Adrenal gland (tissue), 12 donors: ENCODE measurements around the gene RRM1. TPM values are rescaled to one million over a fixed set of nuclear protein-coding genes. Genes with fewer than 3 reads are reported as not detected.
"Not testable (repeated sequence)": the region's sequence is repeated elsewhere in the genome, so short reads cannot be mapped to it uniquely, and the experiment has no call there.

Source experiments
- DNase-seq, 7 donors: peaks; one replicate each; pipeline ENCODE4 v3.0.0-alpha.2; 2019 to 2020
- H3K27ac ChIP-seq, 5 donors: fragments of 200-600 bp; sonication (generic) in 4 of 5; 1 replicate in 3 of 5; 2 replicates in 2 of 5; pipeline versions ENCODE4 v1.5.1 to v1.8.0; 2016 to 2020; ENCODE audit warnings: mild to moderate bottlenecking in 1 of 5
- H3K27me3 ChIP-seq: fragments of 200-600 bp; 2 replicates; pipeline ENCODE4 v1.8.0; 2021
- H3K36me3 ChIP-seq, 2 donors: fragments of 200-600 bp; replicated peaks in 1 of 2; 1 replicate in 1 of 2; 2 replicates in 1 of 2; pipeline versions ENCODE4 v1.5.1 to v1.8.0; 2018 to 2022
- H3K4me1 ChIP-seq, 2 donors: fragments of 200-600 bp; replicated peaks in 1 of 2; 1 replicate in 1 of 2; 2 replicates in 1 of 2; pipeline versions ENCODE4 v1.5.1 to v1.8.0; 2018 to 2021
- H3K4me3 ChIP-seq, 4 donors: fragments of 200-600 bp; sonication (generic) in 3 of 4; one replicate each; pipeline ENCODE4 v1.5.1; 2016 to 2018
- H3K9me3 ChIP-seq, 3 donors: fragments of 200-600 bp; sonication (generic) in 1 of 3; replicated peaks in 1 of 3; 1 replicate in 2 of 3; 2 replicates in 1 of 3; pipeline versions ENCODE4 v1.5.1 to v1.8.0; 2016 to 2021
- CTCF ChIP-seq, 6 experiments: fragments of 450-650 bp in 4 of 6; fragments of 200-600 bp in 2 of 6; sonication (generic) in 1 of 6; IDR thresholded peaks; 1 replicate in 5 of 6; 2 replicates in 1 of 6; pipeline versions ENCODE4 v1.5.1 to v1.8.0; 2016 to 2021; ENCODE audit warnings: antibody characterized with exemption in 6 of 6, mild to moderate bottlenecking in 2 of 6, moderate library complexity in 1 of 6
- POLR2A ChIP-seq, 2 donors: fragments of 450-650 bp; IDR thresholded peaks; one replicate each; pipeline ENCODE4 v1.6.1; 2017; ENCODE audit warnings: antibody characterized with exemption in 2 of 2, mild to moderate bottlenecking in 2 of 2, moderate library complexity in 1 of 2
- WGBS, 4 donors: extraction: QIAGEN DNeasy Blood & Tissue Kit in 2 of 4; methylation state at CpG; one replicate each; pipeline versions ENCODE4 v1.1.5 to v1.1.7; 2013 to 2017; 5-methylcytosine and 5-hydroxymethylcytosine counted together
- intact Hi-C, 2 donors: fragments of 100-400 bp; cut with DNase I; formaldehyde crosslinking; loops; one replicate each; pipeline versions ENCODE4 v1.14.1 to v1.15.0; 2022 to 2023
- polyA plus RNA-seq, 3 donors: library from polyadenylated mRNA; stranded (reverse); fragments of 200-250 nt in 2 of 3; fragments of 350-450 nt in 1 of 3; fragmentation: Illumina TruSeq in 1 of 3; extraction: RNeasy Lipid Tissue Mini Kit (QIAGEN cat#74804) in 1 of 3; gene quantifications; one replicate each; pipeline ENCODE4 v1.2.3, GENCODE V29; 2013 to 2014
- total RNA-seq, 9 donors: library from RNA; depleted of rRNA in 4 of 9; stranded (reverse); fragments of >200 nt in 4 of 9; fragments of 120-200 nt in 1 of 9; fragmentation: NEBNext Ultra II Directional in 1 of 9; extraction: Animal tissue kit (Norgen Biotek cat#: 25700) in 1 of 9; gene quantifications; one replicate each; pipeline versions ENCODE4 v1.1.0 to v1.2.4, GENCODE V29; 2013 to 2023
- donor health status: healthy with polysubstance abuse.
- donor health status: Bipolar disorder and iron deficiency.
- donor health status: DM: yes; HTN: yes; CAD: no.
- donor health status: DM: no; HTN: no; CAD: no.
- donor health status: DM: no; HTN: no; CAD: no.
- donor health status: DM: yes; HTN: yes; CAD: no.

The RRM1 gene
- total and polyA plus RNA-seq, 12 donors = 7.2 to 99.3 (median 58.8) TPM

- Histone ChIP-seq H3K9me3 (no peaks in the 10 kb centered on the region), H3K4me1 (peaks cover 0 to 22% of the 10 kb centered on the region in 2 donors), H3K27ac (no peak overlapping the region), H3K27me3 (no peaks in the 10 kb centered on the region), H3K36me3 (no peaks in the 10 kb centered on the region), H3K4me3 (no peak overlapping the region)
- no peak for TF ChIP-seq POLR2A (IDR thresholded peaks at IDR 0.05)
- TF ChIP-seq CTCF (IDR thresholded peaks at IDR 0.05) = no peak
- intact Hi-C loops = no loop called here
- 81 to 90% (median 82%) methylated on average over 4 of the region's 4 CpGs for WGBS, 4 donors
- no peak for DNase-seq
Observed at GRCh38 chr11:4049006-4049405, 45.6 kb upstream of the RRM1 start.

DNA sequence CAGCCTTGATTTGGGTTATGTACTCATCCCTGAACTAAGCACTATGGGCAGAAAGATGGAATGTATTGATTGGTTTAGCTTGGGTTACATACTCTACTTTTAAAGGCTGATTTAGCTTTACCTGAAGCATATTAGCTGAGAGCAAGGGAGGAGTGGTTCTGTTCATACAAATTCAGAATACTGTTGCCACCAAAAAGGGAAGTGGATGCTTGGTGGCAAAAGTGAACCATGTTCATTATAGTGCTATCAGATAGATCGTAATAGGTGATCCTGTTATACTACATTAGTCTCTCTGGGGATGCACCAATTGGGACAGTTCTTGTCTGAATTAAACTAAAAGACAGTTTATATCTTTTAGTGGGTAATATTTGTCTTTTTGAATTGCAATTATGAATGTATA is 44.5 kb upstream of the RRM1 start:
- Histone ChIP-seq H3K4me3 (no peak overlapping the region), H3K9me3 (no peaks in the 10 kb centered on the region), H3K4me1 (peaks cover 0 to 12% of the 10 kb centered on the region in 2 donors), H3K27me3 (no peaks in the 10 kb centered on the region), H3K27ac (no peak overlapping the region), H3K36me3 (no peaks in the 10 kb centered on the region)
- WGBS, 4 donors = 81 to 100% (median 93%) methylated on average over 1 of the region's 1 CpG
- DNase-seq = no peak
- intact Hi-C loops = no loop called here
- no peak for TF ChIP-seq CTCF (IDR thresholded peaks at IDR 0.05)
- no peak for TF ChIP-seq POLR2A (IDR thresholded peaks at IDR 0.05)

DNA sequence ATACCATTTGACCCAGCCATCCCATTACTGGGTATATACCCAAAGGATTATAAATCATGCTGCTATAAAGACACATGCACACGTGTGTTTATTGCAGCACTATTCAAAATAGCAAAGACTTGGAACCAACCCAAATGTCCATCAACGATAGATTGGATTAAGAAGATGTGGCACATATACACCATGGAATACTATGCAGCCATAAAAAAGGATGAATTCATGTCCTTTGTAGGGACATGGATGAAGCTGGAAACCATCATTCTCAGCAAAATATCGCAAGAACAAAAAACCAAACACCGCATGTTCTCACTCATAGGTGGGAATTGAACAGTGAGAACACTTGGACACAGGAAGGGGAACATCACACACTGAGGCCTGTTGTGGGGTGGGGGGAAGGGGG is 41.4 kb upstream of the RRM1 start:
- H3K4me1 ChIP-seq, H3K27me3 ChIP-seq, H3K27ac ChIP-seq, DNase-seq, H3K4me3 ChIP-seq, H3K36me3 ChIP-seq, H3K9me3 ChIP-seq, intact Hi-C loops: not testable (repeated sequence)
- WGBS, 4 donors = 79 to 100% (median 96%) methylated on average over 4 of the region's 4 CpGs

- no peaks in the 10 kb centered on the region for H3K27me3 ChIP-seq
- DNase-seq = no peak
- WGBS, 4 donors = 73 to 84% (median 80%) methylated on average over 1 of the region's 1 CpG
- intact Hi-C loops = no loop called here
- no peak overlapping the region for H3K27ac ChIP-seq
- no peaks in the 10 kb centered on the region for H3K9me3 ChIP-seq
- no peak overlapping the region for H3K4me3 ChIP-seq
- H3K4me1 ChIP-seq = peaks cover 0 to 10% of the 10 kb centered on the region in 2 donors
- peaks cover 0 to 5% of the 10 kb centered on the region in 2 donors for H3K36me3 ChIP-seq
- no peak for TF ChIP-seq CTCF (IDR thresholded peaks at IDR 0.05)
- TF ChIP-seq POLR2A (IDR thresholded peaks at IDR 0.05) = no peak
Observed at GRCh38 chr11:4054643-4055042, 40.0 kb upstream of the RRM1 start.

DNA sequence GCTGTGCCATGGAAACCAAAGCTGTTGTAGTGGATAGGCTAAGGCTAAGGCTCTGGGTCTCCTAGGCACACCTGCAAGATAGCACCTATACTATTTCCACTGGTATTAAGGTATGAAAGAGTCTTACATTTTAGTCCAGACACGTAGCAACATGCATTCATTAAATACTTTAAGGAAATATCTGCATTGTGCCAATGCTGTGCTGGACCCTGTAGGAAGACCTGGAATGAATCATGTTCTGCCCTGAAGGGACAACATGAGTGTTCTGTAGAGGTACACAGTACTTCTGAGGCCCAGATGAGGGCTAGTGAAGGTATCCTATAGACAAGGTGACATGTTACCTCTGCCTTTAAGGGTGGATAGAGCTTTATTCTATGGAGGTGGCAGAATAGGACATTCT is 35.2 kb upstream of the RRM1 start:
- no peaks in the 10 kb centered on the region for H3K9me3 ChIP-seq
- no peak for TF ChIP-seq POLR2A (IDR thresholded peaks at IDR 0.05)
- no peak for DNase-seq
- no peak overlapping the region for H3K27ac ChIP-seq
- intact Hi-C loops = no loop called here
- H3K36me3 ChIP-seq = peaks cover 0 to 16% of the 10 kb centered on the region in 2 donors
- H3K4me1 ChIP-seq = peaks cover 0 to 13% of the 10 kb centered on the region in 2 donors
- WGBS, 4 donors = 95 to 100% (median 100%) methylated on average over 1 of the region's 1 CpG
- H3K27me3 ChIP-seq = no peaks in the 10 kb centered on the region
- no peak overlapping the region for H3K4me3 ChIP-seq
